K562 (cell line): ENCODE measurements around the gene LAPTM4A. TPM values are rescaled to one million over a fixed set of nuclear protein-coding genes. Genes with fewer than 3 reads are reported as not detected.

Source experiments
- ATAC-seq: fragments of 200-7000 bp; cut with Tn5 transposase; 3 replicates; pipeline ENCODE4 v1.9.1; 2020; ENCODE audit warnings: moderate library complexity
- BruUV-seq: library from RNA; stranded (reverse); fragments of 400-500 nt; replicated peaks from 2 replicates; lab custom pipeline; 2021; lab: Mats Ljungman, UMichigan
- CTCF ChIA-PET: fragments of 300-600 bp; formaldehyde crosslinking; extraction: SDS; loops from one replicate; lab custom pipeline; 2021; ENCODE audit warnings: low intra/inter-chr PET ratio; lab: Yijun Ruan, JAX
- POLR2A ChIA-PET: fragments of 300-600, 350-650 bp; sonication (Branson Sonifier 250); formaldehyde crosslinking; extraction: SDS; loops from one replicate; lab custom pipeline; 2021; ENCODE audit warnings: antibody characterized with exemption, inconsistent platforms; lab: Yijun Ruan, JAX
- DNase-seq, 4 experiments: peaks; one replicate each; pipeline versions ENCODE4 v3.0.0 to v3.0.0-alpha.2; 2011 to 2018; ENCODE audit warnings: low spot score in 3 of 4, mixed read lengths in 3 of 4; ENCODE audit errors: extremely low read depth in 1 of 4
- FAIRE-seq: peaks from 2 replicates; lab custom pipeline; 2011; peaks lifted over from hg19 to GRCh38; lab: Jason Lieb, UNC
- H2AFZ ChIP-seq: 2 replicates; pipeline ENCODE4 v1.6.0; 2011; ENCODE audit warnings: low read depth, low read length, control low read depth, inconsistent platforms
- H3K27ac ChIP-seq: fragments of 200-600 bp; 3 replicates; pipeline ENCODE4 v1.8.0; 2011; ENCODE audit warnings: low read depth, mild to moderate bottlenecking, control low read depth, inconsistent platforms, low read length, moderate library complexity, mixed read lengths; ENCODE audit errors: extremely low read depth
- H3K27me3 ChIP-seq, 2 experiments: fragments of 300-600 bp in 1 of 2; 2 replicates in 1 of 2; 3 replicates in 1 of 2; pipeline versions ENCODE4 v1.6.0 to v1.8.0; 2011; ENCODE audit warnings: inconsistent platforms in 2 of 2, low read length in 2 of 2, mild to moderate bottlenecking in 1 of 2, mixed read lengths in 1 of 2, moderate library complexity in 1 of 2; ENCODE audit not compliant: control insufficient read depth in 2 of 2, insufficient read depth in 2 of 2
- H3K36me3 ChIP-seq: fragments of 300-600 bp; 3 replicates; pipeline ENCODE4 v1.8.0; 2011; ENCODE audit warnings: mild to moderate bottlenecking, low read length, inconsistent platforms; ENCODE audit not compliant: control insufficient read depth, insufficient read depth
- H3K4me1 ChIP-seq, 2 experiments: fragments of 200-600 bp in 1 of 2; replicated peaks in 1 of 2; 2 replicates in 1 of 2; 3 replicates in 1 of 2; pipeline versions ENCODE4 v1.5.1 to v1.8.0; 2011; ENCODE audit warnings: inconsistent platforms in 2 of 2, low read length in 2 of 2, mild to moderate bottlenecking in 1 of 2, mixed read lengths in 1 of 2, moderate library complexity in 1 of 2; ENCODE audit not compliant: control insufficient read depth in 2 of 2, insufficient read depth in 2 of 2
- H3K4me2 ChIP-seq: 2 replicates; pipeline ENCODE4 v1.6.1; 2011; ENCODE audit warnings: low read length, control low read depth, inconsistent platforms, mixed read lengths; ENCODE audit not compliant: insufficient read depth
- H3K4me3 ChIP-seq: fragments of 200-600 bp; sonication (generic), shearing (Covaris generic); 2 replicates; pipeline ENCODE4 v1.5.1; 2016; ENCODE audit warnings: control low read depth, inconsistent platforms
- H3K79me2 ChIP-seq: fragments of 200-600 bp; 3 replicates; pipeline ENCODE4 v1.8.0; 2011; ENCODE audit warnings: low read length, inconsistent platforms; ENCODE audit not compliant: control insufficient read depth, insufficient read depth
- H3K9ac ChIP-seq, 2 experiments: 2 replicates each; pipeline versions ENCODE4 v1.6.0 to v1.6.1; 2011; ENCODE audit warnings: low read depth in 2 of 2, low read length in 2 of 2, control low read depth in 1 of 2, inconsistent platforms in 1 of 2, mild to moderate bottlenecking in 1 of 2, mixed read lengths in 1 of 2; ENCODE audit not compliant: insufficient read depth in 1 of 2
- H3K9me1 ChIP-seq: one replicate; pipeline ENCODE4 v1.6.0; 2011; ENCODE audit warnings: inconsistent platforms, mild to moderate bottlenecking, low read length, moderate library complexity; ENCODE audit not compliant: control insufficient read depth, insufficient read depth
- H3K9me3 ChIP-seq: replicated peaks from 2 replicates; pipeline ENCODE4 v1.5.1; 2011; ENCODE audit warnings: low read depth, low read length, inconsistent platforms; ENCODE audit not compliant: control insufficient read depth, insufficient read depth
- H4K20me1 ChIP-seq: replicated peaks from 2 replicates; pipeline ENCODE4 v1.6.1; 2011; ENCODE audit warnings: low read length, inconsistent platforms, mixed read lengths; ENCODE audit not compliant: control insufficient read depth, insufficient read depth
- CC2D1A ChIP-seq: fragments of 450-650 bp; IDR thresholded peaks from 2 replicates; pipeline ENCODE4 v1.6.1; 2017; ENCODE audit warnings: mild to moderate bottlenecking
- DNMT1 ChIP-seq: fragments of 450-650 bp; IDR thresholded peaks from 2 replicates; pipeline ENCODE4 v1.6.1; 2016; ENCODE audit warnings: antibody characterized with exemption, mild to moderate bottlenecking
- MEF2D ChIP-seq: conservative IDR thresholded peaks from 2 replicates; pipeline ENCODE4 v1.6.1; 2016; ENCODE audit warnings: low read depth, missing genetic modification characterization, missing compliant biosample characterization
- ZNF764 ChIP-seq: fragments of 250-450 bp; sonication (Bioruptor Pico); IDR thresholded peaks from 2 replicates; pipeline ENCODE4 v1.4.0; 2020; ENCODE audit warnings: low read depth, mild to moderate bottlenecking, moderate library complexity
- WGBS: fragments of 100-300 bp; shearing (Covaris generic); methylation state at CpG from one replicate; pipeline ENCODE4 v1.1.6; 2016; ENCODE audit warnings: low coverage, mixed read lengths; ENCODE audit not compliant: insufficient coverage; ENCODE audit errors: missing lambda C conversion rate; 5-methylcytosine and 5-hydroxymethylcytosine counted together
- in situ Hi-C: fragments of 300-500 bp; cut with MboI; formaldehyde crosslinking; loops from 4 replicates; pipeline ENCODE4 v1.15.0; 2018; ENCODE audit warnings: inconsistent platforms, mixed read lengths
- intact Hi-C: fragments of 100-400 bp; cut with micrococcal nuclease; formaldehyde crosslinking; loops from 2 replicates; pipeline ENCODE4 v1.14.2; 2022
- polyA plus RNA-seq, 8 experiments: library from polyadenylated mRNA; depleted of rRNA in 4 of 8; stranded (reverse) in 5 of 8; unstranded in 3 of 8; fragments of >200 nt; fragmentation: Nextera tagmentation in 2 of 8; fragmentation: Illumina TruSeq in 1 of 8; extraction: Ambion mirVana in 2 of 8; extraction: Trizol in 1 of 8; gene quantifications; 2 replicates each; pipeline versions ENCODE4 v1.2.1 to v1.2.3, GENCODE V29; 2011 to 2014; ENCODE audit warnings: inconsistent platforms in 1 of 8, missing spikeins in 1 of 8
- total RNA-seq, 7 experiments: library from RNA; depleted of rRNA in 6 of 7; stranded (reverse); fragments of >200 nt in 6 of 7; fragmentation: Illumina TruSeq in 2 of 7; extraction: Trizol in 2 of 7; gene quantifications; 2 replicates each; pipeline versions ENCODE4 v1.2.1 to v1.2.3, GENCODE V29; 2011 to 2021; ENCODE audit warnings: low replicate concordance in 1 of 7

The LAPTM4A gene
- total and polyA plus RNA-seq, 9 of the 15 experiments (the other 6 are each of a cell fraction or from before 2014, with no cell fraction given): 13.4 to 157 (median 50.1) TPM

GRCh38 chr2:20062615-20063545, 11.5 kb upstream of the LAPTM4A start:
- Histone ChIP-seq H3K27ac (no peak overlapping the region), H3K36me3 (no peaks in the 10 kb centered on the region), H3K9me3 (no peaks in the 10 kb centered on the region), H4K20me1 (no peaks in the 10 kb centered on the region), H3K27me3 (no peaks in the 10 kb centered on the region), H2AFZ (peak overlapping the region; percentile 25), H3K4me2 (no peak overlapping the region), H3K4me1 (peaks cover 0 to 3% of the 10 kb centered on the region in 2 experiments; a peak in 1 of 5 replicates), H3K4me3 (no peak overlapping the region), H3K9me1 (no peaks in the 10 kb centered on the region), H3K9ac (no peak overlapping the region), H3K79me2 (no peaks in the 10 kb centered on the region)
- WGBS: 33% methylated on average over 11 of the region's 11 CpGs
- DNase-seq (no peak), ATAC-seq (no peak; the same call in 2 of the 3 replicates), FAIRE-seq (no peak)
- intact Hi-C loops: no loop called here
- BruUV-seq: no TSS peak
- ChIA-PET CTCF (no interaction called here), POLR2A (interaction anchor here (0.6 to 3.5 kb wide), 4 partner anchors 8 to 22 kb away, joined by 3 to 13 read pairs (median 4); partner anchors contain the start of gene LAPTM4A)
- no peak for TF ChIP-seq MEF2D (tag)
- peak; percentile 26; the same call in 1 of the 2 replicates for TF ChIP-seq CC2D1A
- in situ Hi-C loops: no loop called here

GRCh38 chr2:20061940-20062339, 10.5 kb upstream of the LAPTM4A start:
- Histone ChIP-seq H3K4me1 (peaks cover 0 to 3% of the 10 kb centered on the region in 2 experiments; a peak in 1 of 5 replicates), H3K4me3 (no peak overlapping the region), H3K4me2 (no peak overlapping the region), H3K27ac (no peak overlapping the region), H3K79me2 (no peaks in the 10 kb centered on the region), H4K20me1 (no peaks in the 10 kb centered on the region), H2AFZ (no peak overlapping the region), H3K9ac (no peak overlapping the region), H3K9me1 (no peaks in the 10 kb centered on the region), H3K9me3 (no peaks in the 10 kb centered on the region; the same call in 1 of the 2 replicates), H3K27me3 (no peaks in the 10 kb centered on the region), H3K36me3 (no peaks in the 10 kb centered on the region)
- intact Hi-C loops: no loop called here
- in situ Hi-C loops: no loop called here
- ChIA-PET CTCF (no interaction called here), POLR2A (interaction anchor here (0.9 to 3.5 kb wide), 3 partner anchors 10 to 16 kb away, joined by 3 to 13 read pairs (median 3); partner anchors contain the start of gene LAPTM4A)
- FAIRE-seq (no peak), DNase-seq (no peak), ATAC-seq (no peak)
- no TSS peak for BruUV-seq
- WGBS: 50% methylated on average over 5 of the region's 5 CpGs
- no peak for TF ChIP-seq ZNF764
- no peak for TF ChIP-seq DNMT1
